ENCODE data around the gene KRTAP5-9.

GRCh38 chr11:71519546-71519945 is 28.7 kb upstream of the KRTAP5-9 start:
- no peak for TF ChIP-seq EZH2 (IDR thresholded peaks at IDR 0.05; ENCODE audit: low read length, unreplicated experiment)
- TF ChIP-seq, protein P1, sequence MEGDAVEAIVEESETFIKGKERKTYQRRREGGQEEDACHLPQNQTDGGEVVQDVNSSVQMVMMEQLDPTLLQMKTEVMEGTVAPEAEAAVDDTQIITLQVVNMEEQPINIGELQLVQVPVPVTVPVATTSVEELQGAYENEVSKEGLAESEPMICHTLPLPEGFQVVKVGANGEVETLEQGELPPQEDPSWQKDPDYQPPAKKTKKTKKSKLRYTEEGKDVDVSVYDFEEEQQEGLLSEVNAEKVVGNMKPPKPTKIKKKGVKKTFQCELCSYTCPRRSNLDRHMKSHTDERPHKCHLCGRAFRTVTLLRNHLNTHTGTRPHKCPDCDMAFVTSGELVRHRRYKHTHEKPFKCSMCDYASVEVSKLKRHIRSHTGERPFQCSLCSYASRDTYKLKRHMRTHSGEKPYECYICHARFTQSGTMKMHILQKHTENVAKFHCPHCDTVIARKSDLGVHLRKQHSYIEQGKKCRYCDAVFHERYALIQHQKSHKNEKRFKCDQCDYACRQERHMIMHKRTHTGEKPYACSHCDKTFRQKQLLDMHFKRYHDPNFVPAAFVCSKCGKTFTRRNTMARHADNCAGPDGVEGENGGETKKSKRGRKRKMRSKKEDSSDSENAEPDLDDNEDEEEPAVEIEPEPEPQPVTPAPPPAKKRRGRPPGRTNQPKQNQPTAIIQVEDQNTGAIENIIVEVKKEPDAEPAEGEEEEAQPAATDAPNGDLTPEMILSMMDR (conservative IDR thresholded peaks at IDR 0.05; ENCODE audit: low read depth, low read length) = no peak
